ENCODE data around the gene LUC7L3. TPM values are rescaled to one million over a fixed set of nuclear protein-coding genes. Genes with fewer than 3 reads are reported as not detected.

Gene LUC7L3
- total RNA-seq, 1 experiment from 2014 or later, result 184 TPM

DNA sequence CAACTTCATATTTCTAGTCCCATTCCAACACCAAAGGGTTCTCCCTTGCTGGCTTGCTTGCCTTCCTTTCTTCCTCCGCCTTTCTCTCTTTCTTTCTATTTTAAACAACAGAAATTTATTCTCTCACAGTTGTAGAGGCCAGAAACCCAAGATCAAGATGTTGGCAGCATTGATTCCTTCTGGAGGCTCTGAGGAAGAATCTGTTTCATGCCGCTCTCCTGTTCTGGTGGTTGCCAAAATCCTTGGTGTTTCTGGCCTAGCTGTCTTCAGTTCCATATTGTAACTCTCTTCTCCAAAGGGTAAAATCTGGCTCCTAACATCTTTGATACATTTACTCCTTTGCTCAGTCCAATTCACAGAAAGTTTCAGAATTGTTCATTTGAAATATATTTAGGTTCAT lies 50.9 kb downstream of the LUC7L3 start:
- H2AFZ ChIP-seq (ENCODE audit: low read depth, low read length, poor library complexity, severe bottlenecking), result no peak overlapping the region
- H3K4me1 ChIP-seq (ENCODE audit: control insufficient read depth in 1 of 2, insufficient read depth in 2 of 2, low read length in 2 of 2), result peaks cover 10% of the 10 kb centered on the region in 2 experiments; a peak in 3 of 4 replicates
- POLR2A ChIA-PET, result no interaction called here
- ATAC-seq (no peak), DNase-seq (ENCODE audit: low read depth, low spot score) (no peak)
- BruUV-seq (replicated peaks), result no TSS peak
- no peaks in the 10 kb centered on the region for H3K36me3 ChIP-seq (ENCODE audit: control insufficient read depth in 1 of 2, insufficient read depth in 2 of 2, low read length in 2 of 2)
- H3K4me3 ChIP-seq (replicated peaks in 1 of 2; ENCODE audit: low read depth in 1 of 2, low read length in 2 of 2), result no peak overlapping the region
- no peaks in the 10 kb centered on the region for H3K9me2 ChIP-seq (ENCODE audit: insufficient read depth)
- RAD21 ChIA-PET (ENCODE audit: low non-redundant PET in 1 of 2, low total read pairs in 2 of 2, uncharacterized antibody in 2 of 2, unreplicated experiment in 2 of 2), result no interaction called here
- no peaks in the 10 kb centered on the region for H3K79me2 ChIP-seq (ENCODE audit: insufficient read depth, low read length)
- H3K27me3 ChIP-seq (ENCODE audit: insufficient read depth, low read length), result no peaks in the 10 kb centered on the region
- H3K4me2 ChIP-seq (ENCODE audit: low read length), result no peak overlapping the region
- H3K27ac ChIP-seq (ENCODE audit: low read depth, low read length), result no peak overlapping the region
- H3K9ac ChIP-seq (ENCODE audit: low read length), result no peak overlapping the region
- intact Hi-C loops (cut with micrococcal nuclease), result no loop called here
- no peaks in the 10 kb centered on the region for H4K20me1 ChIP-seq (ENCODE audit: insufficient read depth)
- CTCF ChIA-PET, result no interaction called here
- no peaks in the 10 kb centered on the region for H3K9me3 ChIP-seq (ENCODE audit: control insufficient read depth in 1 of 2, insufficient read depth in 1 of 2, low read depth in 1 of 2, low read length in 2 of 2)
- no peak for TF ChIP-seq ELF1 (IDR thresholded peaks at IDR 0.05; ENCODE audit: borderline replicate concordance, low read depth)
- no peak for TF ChIP-seq MAX (IDR thresholded peaks at IDR 0.05)
- TF ChIP-seq POLR2AphosphoS5 (IDR thresholded peaks at IDR 0.05; ENCODE audit: low read depth, low read length), result no peak
- no peak for TF ChIP-seq SRF (IDR thresholded peaks at IDR 0.05; ENCODE audit: low read depth)
- no peak for TF ChIP-seq REST (IDR thresholded peaks at IDR 0.05; ENCODE audit: low read depth)
- no peak for TF ChIP-seq TCF7L2 (IDR thresholded peaks at IDR 0.05; ENCODE audit: borderline replicate concordance, extremely low read depth, insufficient read depth, insufficient read length)
- TF ChIP-seq EGR1 (IDR thresholded peaks at IDR 0.05; ENCODE audit: low read depth), result no peak
